GM23338 (cell line): ENCODE measurements around the gene MEGF10.

ENCODE experiments used
- CREB1 ChIP-seq: fragments of 250-450 bp; sonication (Bioruptor Pico); IDR thresholded peaks from 2 replicates; pipeline ENCODE4 v1.5.0; 2020; ENCODE audit warnings: low read depth, mild to moderate bottlenecking, moderate library complexity
- CTCF ChIP-seq, 2 experiments: fragments of 200-600 bp in 1 of 2; sonication (generic) in 1 of 2; conservative IDR thresholded peaks; 2 replicates each; pipeline versions ENCODE4 v1.5.1 to v1.6.1; 2016 to 2017; ENCODE audit warnings: antibody characterized with exemption in 2 of 2, low read depth in 2 of 2, mild to moderate bottlenecking in 2 of 2, moderate library complexity in 1 of 2
- ETS1 ChIP-seq: IDR thresholded peaks from 2 replicates; pipeline ENCODE4 v1.6.1; 2016; ENCODE audit warnings: antibody characterized with exemption
- EZH2 ChIP-seq: fragments of 200-600 bp; sonication (generic); IDR thresholded peaks from one replicate; pipeline ENCODE4 v1.8.0; 2017; ENCODE audit warnings: antibody characterized with exemption, mild to moderate bottlenecking, low read depth; ENCODE audit not compliant: unreplicated experiment
- EZH2phosphoT487 ChIP-seq: fragments of 200-600 bp; sonication (generic); IDR thresholded peaks from one replicate; pipeline ENCODE4 v1.8.1; 2018; ENCODE audit warnings: antibody characterized with exemption; ENCODE audit not compliant: unreplicated experiment
- POLR2AphosphoS5 ChIP-seq: IDR thresholded peaks from 2 replicates; pipeline ENCODE4 v1.6.1; 2016; ENCODE audit warnings: antibody characterized with exemption, low read depth
- REST ChIP-seq: IDR thresholded peaks from one replicate; pipeline ENCODE4 v1.6.1; 2018; ENCODE audit warnings: antibody characterized with exemption; ENCODE audit not compliant: unreplicated experiment
- STAT1 ChIP-seq: IDR thresholded peaks from one replicate; pipeline ENCODE4 v1.6.1; 2016; ENCODE audit warnings: antibody characterized with exemption; ENCODE audit not compliant: unreplicated experiment

- no peak for TF ChIP-seq EZH2
- TF ChIP-seq POLR2AphosphoS5: no peak
- peak; percentile 63 to 100 for TF ChIP-seq CTCF (conservative IDR thresholded peaks at IDR 0.05; ENCODE audit: low read depth in 2 of 2)
- no peak for TF ChIP-seq EZH2phosphoT487
- TF ChIP-seq STAT1: no peak
- TF ChIP-seq REST: no peak
- no peak for TF ChIP-seq ETS1
- no peak for TF ChIP-seq CREB1 (CRISPR knock-in tag)
Observed at GRCh38 chr5:127492854-127493738, 202.5 kb downstream of the MEGF10 start.
